Measurements from ENCODE around the gene CIC.

Gene CIC

GRCh38 chr19:42313840-42314755 lies 45.0 kb downstream of the CIC start:
- no peaks in the 10 kb centered on the region for H4K20me1 ChIP-seq (ENCODE audit: insufficient read depth, low read length)
- H3K79me2 ChIP-seq (ENCODE audit: low read length), result no peaks in the 10 kb centered on the region
- TF ChIP-seq CTCF (IDR thresholded peaks at IDR 0.05; ENCODE audit: low read depth, low read length) (no peak), EZH2phosphoT487 (IDR thresholded peaks at IDR 0.05; ENCODE audit: low read depth) (no peak)
- peak overlapping the region; percentile 78 for H3K4me2 ChIP-seq (ENCODE audit: low read length)
- peak overlapping the region; percentile 57 for H3K9ac ChIP-seq (ENCODE audit: low read length)
- no peaks in the 10 kb centered on the region for H3K27me3 ChIP-seq (ENCODE audit: low read depth, low read length)
- H3K4me3 ChIP-seq (ENCODE audit: low read length), result peak overlapping the region; percentile 86
- H3K27ac ChIP-seq (ENCODE audit: low read length), result no peak overlapping the region
- peaks cover 25% of the 10 kb centered on the region for H3K4me1 ChIP-seq (ENCODE audit: low read length)
- no peaks in the 10 kb centered on the region for H3K36me3 ChIP-seq (replicated peaks; ENCODE audit: low read depth, low read length)
- H3K9me3 ChIP-seq (ENCODE audit: insufficient read depth, low read length), result no peaks in the 10 kb centered on the region
- no peak overlapping the region for H2AFZ ChIP-seq (ENCODE audit: low read depth, low read length)

GRCh38 chr19:42315024-42315423 lies 46.0 kb downstream of the CIC start:
- Histone ChIP-seq H3K79me2 (ENCODE audit: low read length) (no peaks in the 10 kb centered on the region), H3K36me3 (replicated peaks; ENCODE audit: low read depth, low read length) (no peaks in the 10 kb centered on the region), H3K4me2 (ENCODE audit: low read length) (no peak overlapping the region), H3K9ac (ENCODE audit: low read length) (no peak overlapping the region), H3K27me3 (ENCODE audit: low read depth, low read length) (no peaks in the 10 kb centered on the region), H2AFZ (ENCODE audit: low read depth, low read length) (no peak overlapping the region), H3K4me1 (ENCODE audit: low read length) (peaks cover 25% of the 10 kb centered on the region), H4K20me1 (ENCODE audit: insufficient read depth, low read length) (no peaks in the 10 kb centered on the region), H3K9me3 (ENCODE audit: insufficient read depth, low read length) (no peaks in the 10 kb centered on the region), H3K27ac (ENCODE audit: low read length) (no peak overlapping the region), H3K4me3 (ENCODE audit: low read length) (no peak overlapping the region)
- TF ChIP-seq CTCF (IDR thresholded peaks at IDR 0.05; ENCODE audit: low read depth, low read length) (no peak), EZH2phosphoT487 (IDR thresholded peaks at IDR 0.05; ENCODE audit: low read depth) (no peak)

GRCh38 chr19:42316223-42317211 lies 47.5 kb downstream of the CIC start:
- no peaks in the 10 kb centered on the region for H4K20me1 ChIP-seq (ENCODE audit: insufficient read depth, low read length)
- peak overlapping the region; percentile 99 for H2AFZ ChIP-seq (ENCODE audit: low read depth, low read length)
- peak overlapping the region; percentile 70 for H3K4me3 ChIP-seq (ENCODE audit: low read length)
- no peaks in the 10 kb centered on the region for H3K79me2 ChIP-seq (ENCODE audit: low read length)
- peak overlapping the region; percentile 92 for H3K4me2 ChIP-seq (ENCODE audit: low read length)
- H3K9ac ChIP-seq (ENCODE audit: low read length), result peak overlapping the region; percentile 65
- TF ChIP-seq CTCF (IDR thresholded peaks at IDR 0.05; ENCODE audit: low read depth, low read length), result no peak
- no peak for TF ChIP-seq EZH2phosphoT487 (IDR thresholded peaks at IDR 0.05; ENCODE audit: low read depth)
- H3K27ac ChIP-seq (ENCODE audit: low read length), result peak overlapping the region; percentile 29
- no peaks in the 10 kb centered on the region for H3K27me3 ChIP-seq (ENCODE audit: low read depth, low read length)
- no peaks in the 10 kb centered on the region for H3K36me3 ChIP-seq (replicated peaks; ENCODE audit: low read depth, low read length)
- H3K4me1 ChIP-seq (ENCODE audit: low read length), result peaks cover 25% of the 10 kb centered on the region
- no peaks in the 10 kb centered on the region for H3K9me3 ChIP-seq (ENCODE audit: insufficient read depth, low read length)

Data from OCI-LY3 (cell line).